WTC11 (cell line): ENCODE measurements around the gene KIF20B. TPM values are rescaled to one million over a fixed set of nuclear protein-coding genes. Genes with fewer than 3 reads are reported as not detected.
"Not testable (repeated sequence)": the region's sequence is repeated elsewhere in the genome, so short reads cannot be mapped to it uniquely, and the experiment has no call there.

Experiments
- ATAC-seq: fragments of 200-7000 bp; cut with Tn5 transposase; 2 replicates; pipeline ENCODE4 v1.10.0; 2021; ENCODE audit warnings: mild to moderate bottlenecking, moderate library complexity
- CTCF ChIA-PET: fragments of 300-600 bp; sonication (Branson Sonifier 250); formaldehyde crosslinking; loops from one replicate; lab custom pipeline; 2021; ENCODE audit warnings: antibody characterized with exemption; lab: Charles Lee
- POLR2A ChIA-PET: fragments of 350-600 bp; sonication (Branson Sonifier 250); formaldehyde crosslinking; loops from one replicate; lab custom pipeline; 2021; ENCODE audit warnings: antibody characterized with exemption; lab: Charles Lee
- DNase-seq: peaks from one replicate; pipeline ENCODE4 v3.0.0; 2021; ENCODE audit warnings: low spot score
- H3K27ac Mint-ChIP-seq: 2 replicates; pipeline ENCODE4 v1.8.0; 2021; ENCODE audit warnings: mixed read lengths
- H3K27me3 Mint-ChIP-seq: 2 replicates; pipeline ENCODE4 v1.8.0; 2021; ENCODE audit warnings: low read depth, mild to moderate bottlenecking, moderate library complexity, mixed read lengths
- H3K36me3 Mint-ChIP-seq: 2 replicates; pipeline ENCODE4 v1.8.0; 2021; ENCODE audit warnings: mixed read lengths
- H3K4me1 Mint-ChIP-seq: 2 replicates; pipeline ENCODE4 v1.8.0; 2022; ENCODE audit warnings: mixed read lengths
- H3K4me3 Mint-ChIP-seq: 2 replicates; pipeline ENCODE4 v1.8.0; 2021; ENCODE audit warnings: mild to moderate bottlenecking, moderate library complexity, mixed read lengths
- H3K9me3 Mint-ChIP-seq: 2 replicates; pipeline ENCODE4 v1.8.0; 2021; ENCODE audit warnings: mixed read lengths
- AR ChIP-seq: fragments of 250-450 bp; sonication (Bioruptor Pico); IDR thresholded peaks from 2 replicates; pipeline ENCODE4 v1.9.0; 2021; ENCODE audit warnings: mild to moderate bottlenecking
- ATF2 ChIP-seq: sonication (generic); formaldehyde crosslinking; IDR thresholded peaks from 2 replicates; pipeline ENCODE4 v1.8.1; 2022; ENCODE audit warnings: low read depth, missing genetic modification reagents, borderline replicate concordance
- ATF6 ChIP-seq: sonication (generic); formaldehyde crosslinking; IDR thresholded peaks from 2 replicates; pipeline ENCODE4 v1.8.1; 2023; ENCODE audit warnings: mild to moderate bottlenecking, missing genetic modification reagents
- HMGA2 ChIP-seq: fragments of 250-450 bp; sonication (Bioruptor Pico); IDR thresholded peaks from 2 replicates; pipeline ENCODE4 v1.4.0; 2021; ENCODE audit warnings: mild to moderate bottlenecking, moderate library complexity
- JUN ChIP-seq: sonication (generic); formaldehyde crosslinking; IDR thresholded peaks from 2 replicates; pipeline ENCODE4 v1.8.0; 2023; ENCODE audit warnings: mild to moderate bottlenecking, missing genetic modification reagents
- MXD4 ChIP-seq: fragments of 250-450 bp; sonication (Bioruptor Pico); IDR thresholded peaks from 2 replicates; pipeline ENCODE4 v1.8.0; 2021; ENCODE audit warnings: mild to moderate bottlenecking, moderate library complexity, borderline replicate concordance
- MYBL2 ChIP-seq: sonication (generic); formaldehyde crosslinking; IDR thresholded peaks from 2 replicates; pipeline ENCODE4 v1.8.1; 2023; ENCODE audit warnings: mild to moderate bottlenecking, moderate library complexity, missing genetic modification reagents
- PRDM15 ChIP-seq: sonication (generic); formaldehyde crosslinking; IDR thresholded peaks from 2 replicates; pipeline ENCODE4 v1.8.0; 2022; ENCODE audit warnings: missing genetic modification reagents
- ZMAT4 ChIP-seq: fragments of 250-450 bp; sonication (Bioruptor Pico); IDR thresholded peaks from 2 replicates; pipeline ENCODE4 v1.9.0; 2021; ENCODE audit warnings: mild to moderate bottlenecking
- ZNF263 ChIP-seq: sonication (generic); formaldehyde crosslinking; IDR thresholded peaks from 2 replicates; pipeline ENCODE4 v1.8.1; 2022; ENCODE audit warnings: low read depth, mild to moderate bottlenecking, moderate library complexity, missing genetic modification reagents
- ZNF425 ChIP-seq: fragments of 250-450 bp; sonication (Bioruptor Pico); conservative IDR thresholded peaks from 2 replicates; pipeline ENCODE4 v1.9.0; 2021; ENCODE audit warnings: mild to moderate bottlenecking
- ZNF532 ChIP-seq: fragments of 250-450 bp; sonication (Bioruptor Pico); IDR thresholded peaks from 2 replicates; pipeline ENCODE4 v1.9.0; 2021; ENCODE audit warnings: mild to moderate bottlenecking, borderline replicate concordance
- total RNA-seq: library from RNA; stranded (reverse); gene quantifications from 3 replicates; pipeline ENCODE4 v1.2.3, GENCODE V29; 2021

KIF20B gene
- total RNA-seq, 1 experiment from 2014 or later = 70.2 TPM

- TF ChIP-seq AR = no peak
These were observed 112.9 kb downstream of the KIF20B start (continued) for GRCh38 chr10:89814278-89814677.

GRCh38 chr10:89815049-89815853 lies 113.9 kb downstream of the KIF20B start:
- ATAC-seq (no peak), DNase-seq (no peak)
- Mint-ChIP-seq H3K4me1 (no peaks in the 10 kb centered on the region), H3K27ac (no peak overlapping the region), H3K27me3 (peaks cover 3% of the 10 kb centered on the region), H3K36me3 (peaks cover 28% of the 10 kb centered on the region)
- ChIA-PET CTCF (no interaction called here), POLR2A (no interaction called here)
- TF ChIP-seq JUN (no peak), ZNF263 (CRISPR knock-in tag) (no peak), ZNF425 (CRISPR knock-in tag) (no peak), PRDM15 (CRISPR knock-in tag) (no peak), ATF6 (CRISPR knock-in tag) (no peak), MYBL2 (CRISPR knock-in tag) (no peak), HMGA2 (CRISPR knock-in tag) (no peak), ZMAT4 (CRISPR knock-in tag) (no peak), ATF2 (no peak), ZNF532 (CRISPR knock-in tag) (no peak), MXD4 (no peak)
- TF ChIP-seq, all 79 proteins: peak for 0
- Mint-ChIP-seq H3K4me3 (no peak overlapping the region), H3K9me3 (peaks cover 37% of the 10 kb centered on the region)

GRCh38 chr10:89819008-89819407 lies 117.6 kb downstream of the KIF20B start:
- DNase-seq, CTCF ChIA-PET, POLR2A ChIA-PET, ATAC-seq, H3K4me1 Mint-ChIP-seq, H3K27me3 Mint-ChIP-seq, H3K4me3 Mint-ChIP-seq, H3K27ac Mint-ChIP-seq: not testable (repeated sequence)
- H3K36me3 Mint-ChIP-seq = peaks cover 28% of the 10 kb centered on the region
- peaks cover 38% of the 10 kb centered on the region for H3K9me3 Mint-ChIP-seq
